ENCODE measurements around the gene PLCL1. TPM values are rescaled to one million over a fixed set of nuclear protein-coding genes. Genes with fewer than 3 reads are reported as not detected.
A peak's percentile ranks its signal among the peaks of the same experiment; 100 is the strongest.

PLCL1 gene
- 10 to 100 TPM in 1 of 3 donors, 1 to 10 TPM in 2; 1.6 to 10.6 (median 2.0) TPM for total RNA-seq
- long read RNA-seq, donor 1, full-length matches to known transcripts, result 1 of 6 reads
- long read RNA-seq, donor 1, partial matches to known transcripts, result 2 of 6 reads
- long read RNA-seq, donor 1, other reads (novel, unspliced or antisense), result 3 of 6 reads
- long read RNA-seq, donor 2, partial matches to known transcripts, result 0 of 1 reads
- long read RNA-seq, donor 2, other reads (novel, unspliced or antisense), result 1 of 1 reads

GRCh38 chr2:197804049-197804757, at the start of gene PLCL1:
PLCL1 (plus strand) TSS chr2:197804593.
- Histone ChIP-seq H3K4me3 (peak within 1 kb of the TSS; percentile 38), H3K36me3 (ENCODE audit: low read depth) (no peaks in the 10 kb centered on the region), H3K4me1 (ENCODE audit: low read depth) (peaks cover 7% of the 10 kb centered on the region), H3K9me3 (no peaks in the 10 kb centered on the region)
- DNase-seq, result peak; percentile 90 to 93 (median 92)
- TF ChIP-seq CTCF (IDR thresholded peaks at IDR 0.05), result no peak
- intact Hi-C loops (cut with DNase I, micrococcal nuclease), result loop anchor here (5.0 to 10.0 kb wide), 2 partner anchors 251 to 493 kb away; no protein-coding TSS in a partner anchor
- ATAC-seq, result peak; percentile 99

GRCh38 chr2:197759013-197759412, 45.4 kb upstream of the PLCL1 start:
- Histone ChIP-seq H3K4me1 (ENCODE audit: low read depth) (no peaks in the 10 kb centered on the region), H3K36me3 (ENCODE audit: low read depth) (no peaks in the 10 kb centered on the region), H3K4me3 (no peak overlapping the region), H3K9me3 (peaks cover 12% of the 10 kb centered on the region)
- ATAC-seq, result no peak
- no peak for DNase-seq
- TF ChIP-seq CTCF (IDR thresholded peaks at IDR 0.05), result no peak
- intact Hi-C loops (cut with DNase I, micrococcal nuclease), result no loop called here

GRCh38 chr2:197759625-197760292, 44.6 kb upstream of the PLCL1 start:
- no peak for TF ChIP-seq CTCF (IDR thresholded peaks at IDR 0.05)
- intact Hi-C loops (cut with DNase I, micrococcal nuclease), result no loop called here
- H3K9me3 ChIP-seq, result peaks cover 12% of the 10 kb centered on the region
- H3K4me1 ChIP-seq (ENCODE audit: low read depth), result no peaks in the 10 kb centered on the region
- H3K36me3 ChIP-seq (ENCODE audit: low read depth), result no peaks in the 10 kb centered on the region
- no peak for DNase-seq
- H3K4me3 ChIP-seq, result no peak overlapping the region
- ATAC-seq, result no peak

GRCh38 chr2:197760293-197760657, 44.1 kb upstream of the PLCL1 start:
- Histone ChIP-seq H3K36me3 (ENCODE audit: low read depth) (no peaks in the 10 kb centered on the region), H3K9me3 (peaks cover 12% of the 10 kb centered on the region), H3K4me1 (ENCODE audit: low read depth) (no peaks in the 10 kb centered on the region), H3K4me3 (no peak overlapping the region)
- ATAC-seq (no peak), DNase-seq (no peak)
- intact Hi-C loops (cut with DNase I, micrococcal nuclease), result no loop called here
- no peak for TF ChIP-seq CTCF (IDR thresholded peaks at IDR 0.05)

- H3K36me3 ChIP-seq (ENCODE audit: low read depth), result no peaks in the 10 kb centered on the region
- peak; percentile 53 for TF ChIP-seq CTCF (IDR thresholded peaks at IDR 0.05)
- ATAC-seq, result no peak
- no peaks in the 10 kb centered on the region for H3K9me3 ChIP-seq
- H3K4me3 ChIP-seq, result no peak overlapping the region
- DNase-seq, result peak in 1 of 3 donors; percentile 6
- H3K4me1 ChIP-seq (ENCODE audit: low read depth), result no peaks in the 10 kb centered on the region
- intact Hi-C loops (cut with DNase I, micrococcal nuclease), result no loop called here
These were observed 26.5 kb upstream of the PLCL1 start for GRCh38 chr2:197777823-197778407.

All from mucosa of descending colon (tissue), 3 donors.